GM12891 (cell line): Measurements from ENCODE around the gene TRIM65.
A peak's percentile ranks its signal among the peaks of the same experiment; 100 is the strongest.

Source experiments
- DNase-seq: peaks from one replicate; pipeline ENCODE4 v3.0.0; 2011; ENCODE audit warnings: low spot score; ENCODE audit not compliant: insufficient read length
- FAIRE-seq: peaks from 2 replicates; lab custom pipeline; 2011; peaks lifted over from hg19 to GRCh38; lab: Jason Lieb, UNC
- PAX5 ChIP-seq: IDR thresholded peaks from 2 replicates; pipeline ENCODE4 v1.6.1; 2011; ENCODE audit warnings: low read length, moderate library complexity, mild to moderate bottlenecking; ENCODE audit not compliant: insufficient read depth, severe bottlenecking
- POLR2A ChIP-seq: IDR thresholded peaks from 2 replicates; pipeline ENCODE4 v1.6.1; 2011; ENCODE audit warnings: low read depth, low read length, control low read depth
- POLR2AphosphoS5 ChIP-seq: IDR thresholded peaks from 2 replicates; pipeline ENCODE4 v1.6.1; 2011; ENCODE audit warnings: low read depth, low read length, control low read depth
- POU2F2 ChIP-seq: IDR thresholded peaks from 2 replicates; pipeline ENCODE4 v1.6.1; 2011; ENCODE audit warnings: low read depth, mild to moderate bottlenecking, control low read depth, low read length, moderate library complexity
- SPI1 ChIP-seq: IDR thresholded peaks from 2 replicates; pipeline ENCODE4 v1.6.1; 2011; ENCODE audit warnings: low read depth, low read length, control low read depth
- TAF1 ChIP-seq: IDR thresholded peaks from 2 replicates; pipeline ENCODE4 v1.6.1; 2011; ENCODE audit warnings: low read depth, low read length, control low read depth

Gene TRIM65

DNA sequence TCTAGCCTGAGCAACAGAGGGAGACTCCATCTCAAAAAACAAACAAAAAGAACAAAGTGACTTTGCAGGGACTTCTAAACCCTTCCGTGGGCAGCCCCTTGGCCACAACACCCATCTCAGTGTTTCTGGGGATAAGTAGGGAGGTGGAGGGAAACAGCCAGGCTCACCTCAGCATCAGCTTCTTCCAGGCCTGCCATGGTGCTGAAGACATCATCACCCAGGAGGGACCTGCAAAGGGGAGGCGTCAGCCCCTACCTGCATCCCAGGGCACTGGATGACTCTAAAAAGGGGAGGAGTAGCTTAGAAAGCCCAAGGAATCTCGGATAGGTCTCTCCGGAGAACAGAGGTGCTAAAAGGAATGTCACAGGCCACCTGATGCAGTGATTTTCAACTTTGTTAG, 34.3 kb upstream of the TRIM65 start:
- DNase-seq = no peak
- TF ChIP-seq POLR2AphosphoS5 (no peak), TAF1 (no peak), POLR2A (no peak), POU2F2 (no peak), SPI1 (no peak), PAX5 (no peak)
- no peak for FAIRE-seq

DNA sequence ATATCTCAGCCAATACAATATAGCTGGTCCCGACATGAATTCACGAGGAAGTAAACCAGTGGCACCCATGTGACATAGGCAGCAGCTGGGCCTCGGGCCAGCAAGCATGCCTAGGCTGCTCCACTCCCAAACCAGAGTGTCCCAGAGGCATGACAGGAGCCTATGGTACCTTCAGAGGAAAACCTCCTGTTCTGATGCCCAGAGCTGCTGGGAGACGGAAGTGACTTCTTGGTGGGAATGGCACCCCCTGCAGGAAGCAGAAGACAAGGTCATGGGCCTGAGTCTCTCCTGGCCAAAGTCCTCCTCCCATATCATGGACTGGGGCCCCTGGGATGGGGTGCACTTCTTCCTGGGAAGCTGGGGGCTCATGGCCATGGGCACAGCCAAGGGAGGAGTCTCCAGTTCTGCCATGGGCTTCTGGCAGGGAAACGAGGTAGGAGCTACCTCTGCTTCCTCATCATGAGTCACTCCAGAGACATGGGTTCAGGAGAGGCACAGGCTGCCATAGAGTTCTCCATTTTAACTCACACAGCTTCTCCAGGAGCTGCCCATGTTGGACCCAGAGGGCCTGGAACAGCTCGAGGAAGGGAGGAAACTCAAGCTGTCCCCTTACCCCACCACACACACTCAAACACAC, 30.7 kb upstream of the TRIM65 start:
- FAIRE-seq (peak; percentile 16), DNase-seq (peak; percentile 66)
- TF ChIP-seq POLR2A (no peak), TAF1 (no peak), POU2F2 (no peak)

DNA sequence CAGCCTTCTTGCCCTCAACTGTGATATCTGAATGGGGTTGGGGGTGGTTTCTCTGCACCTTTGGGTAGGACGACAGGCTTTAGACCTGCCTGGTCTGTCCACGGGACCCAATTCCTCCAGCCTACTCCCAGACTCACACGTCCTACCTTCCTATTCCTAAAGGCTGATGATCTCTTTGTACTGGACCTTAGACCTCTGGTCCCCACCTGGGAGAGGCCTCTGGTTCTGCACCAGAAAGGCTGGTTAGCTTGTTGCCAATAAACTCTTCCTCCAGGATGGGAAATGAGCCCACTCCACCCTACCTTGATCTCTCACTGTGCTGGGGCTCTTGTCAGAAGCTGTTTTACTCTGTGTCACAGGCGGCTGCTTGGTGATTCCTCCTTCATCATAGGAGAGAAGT, 29.7 kb upstream of the TRIM65 start:
- FAIRE-seq = no peak
- DNase-seq = no peak
- TF ChIP-seq POU2F2 = no peak
- no peak for TF ChIP-seq TAF1
- no peak for TF ChIP-seq POLR2AphosphoS5
- TF ChIP-seq POLR2A = no peak
- no peak for TF ChIP-seq PAX5
- no peak for TF ChIP-seq SPI1

DNA sequence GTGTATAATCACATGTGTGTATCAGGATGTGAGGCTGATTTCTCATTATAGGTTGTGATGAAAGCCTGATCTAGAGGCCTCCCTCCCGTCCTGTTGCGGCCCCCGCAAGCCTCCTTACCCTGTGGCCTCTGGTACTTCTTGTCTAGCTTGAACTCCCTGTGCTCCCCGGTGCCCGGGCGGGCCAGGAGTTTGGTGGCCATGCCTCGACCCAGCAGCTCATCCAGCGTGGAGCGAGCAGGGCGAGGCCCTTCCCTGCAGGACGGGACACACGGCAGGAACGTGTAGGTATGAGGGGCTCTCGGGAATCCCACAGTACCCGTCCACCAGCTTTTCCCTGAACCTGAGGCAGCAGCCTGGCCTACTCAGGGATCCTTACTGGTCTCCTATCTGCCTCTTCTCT, 29.2 kb upstream of the TRIM65 start:
- FAIRE-seq (no peak), DNase-seq (no peak)
- TF ChIP-seq POU2F2 = no peak
- no peak for TF ChIP-seq SPI1
- no peak for TF ChIP-seq TAF1
- TF ChIP-seq PAX5 = no peak
- TF ChIP-seq POLR2A = no peak
- TF ChIP-seq POLR2AphosphoS5 = no peak

DNA sequence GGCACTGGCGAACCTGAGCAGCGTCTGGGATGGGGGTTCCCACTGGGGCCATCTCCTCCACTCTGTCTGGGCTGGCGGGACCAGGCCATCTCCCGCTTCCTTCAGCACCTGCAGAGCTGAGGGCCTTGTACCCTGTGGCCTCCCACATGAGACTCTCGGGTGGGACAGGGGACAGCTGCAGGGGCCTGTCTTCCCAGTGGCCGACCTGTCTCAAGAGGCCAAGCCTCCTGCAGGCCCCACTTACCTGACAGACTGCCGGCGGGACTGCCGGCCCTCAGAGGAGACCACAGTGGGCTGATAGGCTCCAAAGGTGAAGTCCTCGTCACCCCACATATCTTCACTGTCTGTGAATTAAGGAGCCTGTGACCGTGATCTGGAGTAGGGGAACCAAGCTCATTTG, 28.4 kb upstream of the TRIM65 start:
- no peak for DNase-seq
- TF ChIP-seq TAF1 (no peak), POLR2AphosphoS5 (no peak), PAX5 (no peak), SPI1 (no peak), POLR2A (no peak), POU2F2 (no peak)
- no peak for FAIRE-seq

DNA sequence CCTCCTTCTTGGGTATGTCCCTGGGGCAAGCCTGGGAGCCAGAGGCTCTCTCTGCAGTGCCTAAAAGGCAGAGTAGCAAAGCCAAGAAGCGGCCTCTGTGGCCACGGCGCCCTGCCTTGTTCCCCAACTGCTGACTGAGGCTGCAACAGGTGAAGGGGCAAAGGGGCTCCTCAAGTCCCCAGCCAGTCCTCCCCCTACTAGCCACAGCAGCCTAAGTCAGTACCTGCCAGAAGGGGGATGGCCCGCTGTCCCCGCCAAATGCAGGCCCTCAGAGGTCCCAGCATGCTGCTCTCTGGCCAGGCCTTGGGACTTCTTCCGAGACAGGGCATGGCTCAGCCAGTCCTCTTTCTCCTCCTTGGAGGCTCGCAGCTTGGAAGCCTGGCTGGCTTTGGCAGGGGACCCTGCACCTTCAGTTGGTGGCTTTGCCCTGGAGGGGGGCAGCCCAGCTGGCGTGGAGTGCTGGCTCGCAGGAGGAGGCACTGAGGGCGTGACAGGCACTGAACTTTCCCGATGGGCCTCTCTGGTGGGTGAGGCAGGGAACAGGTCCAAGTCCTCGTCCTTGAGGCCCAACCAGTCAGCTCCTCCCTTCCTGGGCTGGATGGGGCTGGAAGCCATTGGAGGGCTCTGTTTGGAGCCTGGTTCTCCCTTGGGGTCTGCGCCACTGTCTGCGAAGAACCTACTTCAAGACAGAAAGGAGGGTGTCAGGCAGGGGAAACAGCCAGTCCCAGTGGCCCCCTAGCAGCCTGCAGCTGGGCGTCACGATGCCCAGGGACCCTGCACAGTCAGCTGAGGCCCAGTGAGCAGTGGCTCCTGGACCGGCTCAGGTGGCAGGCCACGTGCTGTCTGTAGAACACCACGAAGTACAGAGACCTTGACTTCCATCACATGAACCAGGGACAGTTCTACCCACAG, 26.5 kb upstream of the TRIM65 start:
- FAIRE-seq (no peak), DNase-seq (no peak)
- TF ChIP-seq PAX5 (no peak), TAF1 (no peak), SPI1 (no peak), POLR2AphosphoS5 (no peak), POLR2A (no peak), POU2F2 (no peak)

DNA sequence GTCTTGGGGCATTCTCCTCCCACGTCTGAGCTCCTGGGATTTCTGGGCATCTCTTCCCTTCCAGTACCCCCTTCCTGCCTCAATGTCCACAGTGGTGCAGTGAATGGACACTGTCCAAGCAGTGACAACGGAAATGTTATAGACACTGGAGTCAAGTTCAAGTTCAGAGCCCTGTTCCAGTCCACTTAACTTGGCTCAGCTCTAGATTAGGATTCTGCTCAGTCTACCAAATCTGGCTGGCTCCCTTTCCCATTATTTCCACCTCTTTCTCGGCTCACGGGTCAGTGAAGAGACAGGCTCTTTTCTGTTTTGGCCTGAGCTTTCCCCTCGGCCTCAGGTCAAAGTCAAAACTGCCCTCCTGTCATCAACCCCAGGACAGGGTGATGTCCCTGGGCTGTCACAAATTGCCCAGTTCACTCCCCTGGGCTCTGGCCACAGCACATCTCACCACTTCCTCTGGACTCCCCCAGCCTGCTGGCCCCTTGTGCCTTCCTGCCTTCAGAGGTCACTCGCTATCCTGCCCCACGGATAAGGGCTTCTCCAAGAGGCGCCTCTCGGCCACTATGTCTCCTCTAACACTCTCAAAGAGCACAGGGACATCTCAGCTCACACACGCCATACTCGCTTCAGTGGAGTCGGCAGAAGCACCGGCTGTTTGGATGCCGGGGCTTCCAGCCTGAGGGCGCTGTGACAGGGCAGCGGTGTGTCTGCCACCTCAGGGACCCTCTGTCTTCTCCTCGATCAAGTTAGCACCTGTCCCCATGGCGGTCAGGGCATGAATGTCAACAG, 25.6 kb upstream of the TRIM65 start:
- FAIRE-seq (no peak), DNase-seq (no peak)
- no peak for TF ChIP-seq POLR2AphosphoS5
- TF ChIP-seq SPI1 = no peak
- no peak for TF ChIP-seq POLR2A

DNA sequence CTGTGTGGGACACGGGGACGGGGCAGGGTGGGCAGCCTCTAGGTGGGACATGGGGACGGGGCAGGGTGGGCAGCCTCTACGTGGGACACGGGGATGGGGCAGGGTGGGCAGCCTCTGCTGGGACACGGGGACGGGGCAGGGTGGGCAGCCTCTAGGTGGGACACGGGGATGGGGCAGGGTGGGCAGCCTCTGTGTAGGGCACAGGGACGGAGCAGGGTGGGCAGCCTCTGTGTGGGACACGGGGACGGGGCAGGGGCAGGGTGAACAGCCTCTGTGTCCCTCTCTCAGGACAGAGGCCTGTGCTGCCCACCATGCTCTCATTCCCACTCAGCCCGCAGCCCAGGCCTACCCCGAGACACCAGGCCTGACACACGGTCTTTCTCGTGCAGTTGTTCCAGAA, 24.8 kb upstream of the TRIM65 start:
- no peak for TF ChIP-seq TAF1
- no peak for TF ChIP-seq POLR2AphosphoS5
- TF ChIP-seq PAX5 = no peak
- TF ChIP-seq SPI1 = no peak
- no peak for TF ChIP-seq POU2F2
- TF ChIP-seq POLR2A = no peak
- FAIRE-seq (no peak), DNase-seq (no peak)

DNA sequence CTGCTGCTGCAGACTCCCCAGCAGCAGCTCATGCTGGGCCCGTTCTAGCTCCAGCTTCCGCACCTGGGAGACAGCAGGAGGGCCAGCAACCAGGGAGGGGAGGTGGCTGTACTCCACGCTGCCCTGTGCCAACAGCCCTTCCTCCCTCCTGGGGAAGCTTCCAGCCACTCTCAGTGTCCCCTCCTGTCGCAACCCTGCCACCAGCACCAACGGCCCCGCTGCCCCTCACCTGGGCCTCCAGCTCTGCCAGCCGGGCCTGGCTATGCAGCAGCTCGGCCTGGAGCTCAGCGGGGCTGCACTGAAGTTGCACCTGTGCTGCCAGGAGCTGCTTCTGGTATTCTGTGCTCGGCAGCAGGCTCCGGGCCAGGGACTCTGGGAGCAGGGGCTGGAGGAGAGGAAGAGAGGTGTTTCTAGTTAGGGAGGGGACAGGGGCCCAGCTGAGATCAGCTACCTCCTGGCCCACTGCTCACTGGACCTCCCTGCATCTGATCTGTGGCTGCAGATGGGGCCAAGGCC, 23.4 kb upstream of the TRIM65 start:
- TF ChIP-seq SPI1 (no peak), POLR2AphosphoS5 (no peak), TAF1 (no peak), PAX5 (no peak), POU2F2 (no peak), POLR2A (no peak)
- DNase-seq (no peak), FAIRE-seq (no peak)

DNA sequence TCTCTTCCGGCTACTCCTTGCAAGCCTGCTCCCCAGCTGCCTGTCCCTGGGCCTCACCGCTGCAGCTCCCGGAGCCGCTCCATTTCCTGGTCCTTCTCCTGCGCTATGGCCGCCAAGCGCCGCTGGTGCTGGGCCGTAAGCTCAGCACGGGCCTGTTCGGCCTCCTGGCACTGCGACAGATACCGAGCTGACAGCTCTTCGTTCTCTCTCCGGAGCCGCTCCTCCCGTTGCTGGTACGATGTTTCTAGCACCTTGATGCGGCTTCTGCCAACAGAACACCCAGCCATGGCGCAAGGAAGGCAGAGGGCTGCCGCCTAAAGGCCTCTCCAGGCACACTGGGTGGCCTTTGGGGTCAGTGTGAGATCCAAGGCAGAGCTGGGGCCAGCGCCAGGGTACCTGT, 22.9 kb upstream of the TRIM65 start:
- no peak for FAIRE-seq
- no peak for DNase-seq
- TF ChIP-seq PAX5 (no peak), SPI1 (no peak), POLR2AphosphoS5 (no peak), POLR2A (no peak), POU2F2 (no peak), TAF1 (no peak)
